ENCODE data around the gene GFOD2.

GFOD2 gene

GRCh38 chr16:67729636-67730248 is 10.6 kb upstream of the GFOD2 start:
- H3K4me3 ChIP-seq (IDR thresholded peaks at IDR 0.05; ENCODE audit: insufficient read depth, low read depth, low read length) = no peak overlapping the region
- TF ChIP-seq CTCF (conservative IDR thresholded peaks at IDR 0.05; ENCODE audit: low read depth, low read length) = no peak
- no peaks in the 10 kb centered on the region for H3K27me3 ChIP-seq (ENCODE audit: insufficient read depth, low read depth)
- H3K4me1 ChIP-seq (ENCODE audit: low read depth, poor library complexity, severe bottlenecking) = no peaks in the 10 kb centered on the region
- H4K20me1 ChIP-seq (ENCODE audit: insufficient read depth) = no peaks in the 10 kb centered on the region
- no peaks in the 10 kb centered on the region for H3K79me2 ChIP-seq (ENCODE audit: insufficient read depth, low read depth)
- H2AFZ ChIP-seq (ENCODE audit: low read depth) = no peak overlapping the region
- no peak overlapping the region for H3K27ac ChIP-seq
- no peak overlapping the region for H3K4me2 ChIP-seq
- no peak overlapping the region for H3K9ac ChIP-seq
- H3K36me3 ChIP-seq (ENCODE audit: insufficient read depth) = no peaks in the 10 kb centered on the region

DNA sequence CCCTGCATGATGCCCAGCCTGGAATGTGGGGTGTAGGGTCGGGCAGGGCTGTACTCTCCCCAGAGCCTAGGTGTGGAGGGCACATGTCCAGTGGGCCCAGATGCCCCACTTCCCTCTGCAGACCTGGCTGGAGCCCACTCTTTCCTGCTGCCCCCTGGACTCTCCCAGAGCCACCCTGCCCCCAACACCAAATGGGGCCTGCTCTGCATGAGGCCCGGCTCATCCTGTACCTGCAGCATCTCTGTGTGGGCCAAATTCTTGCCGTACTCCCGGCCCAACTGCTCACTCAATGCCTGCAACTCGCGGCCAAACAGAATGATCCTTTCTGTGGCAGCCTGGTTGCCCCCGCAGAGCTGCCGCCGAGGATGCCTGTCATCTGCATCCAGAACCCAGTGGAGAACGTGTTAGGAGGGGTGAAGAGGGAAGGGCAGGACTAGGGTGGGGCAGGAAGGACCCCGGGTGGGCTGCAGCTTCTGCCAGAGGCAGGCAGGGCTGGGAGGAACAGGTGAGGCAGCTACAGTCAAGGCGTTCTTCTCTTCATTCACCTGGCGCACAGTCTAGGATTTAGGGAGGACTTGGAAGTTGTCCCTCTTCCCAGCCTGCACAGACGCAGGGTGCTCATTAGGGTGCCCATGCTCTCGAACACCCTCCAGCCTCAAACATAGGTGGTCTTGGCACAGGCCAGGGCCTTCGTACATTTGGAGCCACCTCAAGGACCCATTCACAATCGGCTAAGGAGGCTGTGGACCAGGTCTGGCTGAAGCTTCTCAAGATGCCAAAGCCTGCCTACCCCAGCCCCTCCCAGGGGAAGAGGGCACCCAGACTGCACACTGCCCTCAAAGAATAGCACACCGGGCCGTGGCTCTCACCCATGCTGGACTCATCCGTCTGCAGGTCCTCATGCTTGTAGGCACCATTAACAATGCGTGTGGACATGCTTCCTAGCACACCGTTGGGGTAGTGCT is 8.7 kb upstream of the GFOD2 start:
- Histone ChIP-seq H3K27ac (no peak overlapping the region), H3K4me1 (ENCODE audit: low read depth, poor library complexity, severe bottlenecking) (no peaks in the 10 kb centered on the region), H3K9ac (no peak overlapping the region), H2AFZ (ENCODE audit: low read depth) (no peak overlapping the region), H3K4me3 (IDR thresholded peaks at IDR 0.05; ENCODE audit: insufficient read depth, low read depth, low read length) (no peak overlapping the region), H4K20me1 (ENCODE audit: insufficient read depth) (no peaks in the 10 kb centered on the region), H3K79me2 (ENCODE audit: insufficient read depth, low read depth) (no peaks in the 10 kb centered on the region), H3K4me2 (no peak overlapping the region), H3K36me3 (ENCODE audit: insufficient read depth) (no peaks in the 10 kb centered on the region), H3K27me3 (ENCODE audit: insufficient read depth, low read depth) (no peaks in the 10 kb centered on the region)
- TF ChIP-seq CTCF (conservative IDR thresholded peaks at IDR 0.05; ENCODE audit: low read depth, low read length) = no peak

DNA sequence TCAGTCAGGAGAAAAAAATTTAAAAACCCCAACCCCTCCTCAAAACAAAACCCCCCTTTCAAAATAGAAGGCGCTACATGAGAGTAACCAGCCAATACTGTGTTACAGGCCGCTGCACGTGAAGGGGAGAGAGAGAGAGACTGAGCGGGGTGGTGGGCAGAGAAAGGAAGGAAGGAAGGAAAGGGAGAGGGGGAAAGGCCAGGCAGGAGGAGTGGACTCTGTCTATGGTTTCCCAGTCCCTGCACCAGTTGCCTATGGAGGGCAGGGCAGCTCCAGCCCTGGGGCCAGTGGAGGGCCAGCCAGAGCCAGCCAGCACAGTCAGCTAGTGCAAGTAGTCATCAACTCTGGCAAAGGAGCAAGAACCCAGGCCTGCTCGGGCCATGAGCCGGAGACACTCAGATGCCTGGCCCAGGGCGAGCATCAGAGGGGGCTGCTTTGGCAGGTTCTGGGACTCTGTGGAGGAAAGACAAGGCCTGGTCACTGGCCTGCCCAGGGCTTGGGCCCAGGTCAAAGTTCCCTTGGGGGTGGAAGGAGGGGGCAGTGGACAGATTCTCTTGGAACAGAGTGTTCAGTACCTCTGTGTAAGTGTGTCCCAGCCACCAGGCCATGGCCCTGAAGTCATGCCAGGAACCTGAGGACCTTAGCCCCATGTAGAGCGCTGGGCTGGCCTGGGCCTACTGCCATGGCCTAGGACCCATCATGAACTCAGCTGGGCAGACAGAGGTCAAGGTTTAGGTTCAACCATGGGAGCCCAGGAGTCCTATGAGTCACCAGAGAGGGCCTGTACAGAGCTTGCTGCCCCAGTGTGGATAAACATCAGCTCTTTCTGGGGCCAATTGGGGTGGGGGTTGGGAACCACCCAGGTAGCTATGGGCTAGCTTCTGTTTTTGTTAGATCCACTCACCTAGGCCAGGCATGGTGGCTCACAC is 7.3 kb upstream of the GFOD2 start:
- Histone ChIP-seq H3K9ac (no peak overlapping the region), H3K36me3 (ENCODE audit: insufficient read depth) (no peaks in the 10 kb centered on the region), H3K4me2 (no peak overlapping the region), H3K27me3 (ENCODE audit: insufficient read depth, low read depth) (no peaks in the 10 kb centered on the region), H3K4me3 (IDR thresholded peaks at IDR 0.05; ENCODE audit: insufficient read depth, low read depth, low read length) (no peak overlapping the region), H2AFZ (ENCODE audit: low read depth) (no peak overlapping the region), H4K20me1 (ENCODE audit: insufficient read depth) (no peaks in the 10 kb centered on the region), H3K79me2 (ENCODE audit: insufficient read depth, low read depth) (no peaks in the 10 kb centered on the region), H3K27ac (no peak overlapping the region), H3K4me1 (ENCODE audit: low read depth, poor library complexity, severe bottlenecking) (no peaks in the 10 kb centered on the region)
- no peak for TF ChIP-seq CTCF (conservative IDR thresholded peaks at IDR 0.05; ENCODE audit: low read depth, low read length)

- no peak overlapping the region for H2AFZ ChIP-seq (ENCODE audit: low read depth)
- no peak overlapping the region for H3K4me3 ChIP-seq (IDR thresholded peaks at IDR 0.05; ENCODE audit: insufficient read depth, low read depth, low read length)
- H3K36me3 ChIP-seq (ENCODE audit: insufficient read depth) = no peaks in the 10 kb centered on the region
- no peaks in the 10 kb centered on the region for H4K20me1 ChIP-seq (ENCODE audit: insufficient read depth)
- H3K79me2 ChIP-seq (ENCODE audit: insufficient read depth, low read depth) = no peaks in the 10 kb centered on the region
- H3K4me1 ChIP-seq (ENCODE audit: low read depth, poor library complexity, severe bottlenecking) = peaks cover 4% of the 10 kb centered on the region
- no peak for TF ChIP-seq CTCF (conservative IDR thresholded peaks at IDR 0.05; ENCODE audit: low read depth, low read length)
- H3K27ac ChIP-seq = no peak overlapping the region
- no peaks in the 10 kb centered on the region for H3K27me3 ChIP-seq (ENCODE audit: insufficient read depth, low read depth)
- no peak overlapping the region for H3K9ac ChIP-seq
- H3K4me2 ChIP-seq = no peak overlapping the region
Observed at GRCh38 chr16:67723911-67724305, 4.8 kb upstream of the GFOD2 start.

Measured in KMS-11 (cell line).